ENCODE results near the gene SCPEP1.

Gene SCPEP1

DNA sequence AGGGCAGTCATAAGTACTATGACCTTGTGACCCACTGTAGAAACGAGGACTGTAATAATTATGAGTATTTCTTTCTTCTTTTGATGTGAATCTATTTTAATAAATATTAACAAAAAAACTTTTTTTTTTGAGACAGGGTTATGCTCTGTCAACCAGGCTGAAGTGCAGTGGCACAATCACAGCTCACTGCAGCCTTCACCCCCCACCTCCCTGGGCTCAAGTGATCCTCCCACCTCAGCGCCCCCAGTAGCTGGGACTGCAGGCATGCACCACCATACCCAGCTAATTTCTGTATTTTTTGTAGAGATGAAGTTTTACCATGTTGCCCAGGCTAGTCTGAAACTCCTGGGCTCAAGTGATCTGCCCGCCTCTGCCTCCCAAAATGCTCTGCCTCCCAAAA lies 32.6 kb downstream of the SCPEP1 start:
- Histone ChIP-seq H3K27me3 (ENCODE audit: low read length) (no peaks in the 10 kb centered on the region), H3F3A (ENCODE audit: insufficient read depth) (no peaks in the 10 kb centered on the region; the same call in 1 of the 2 replicates), H3K9me2 (replicated peaks; ENCODE audit: insufficient read depth, low read length) (no peaks in the 10 kb centered on the region), H3K27ac (ENCODE audit: low read depth, low read length) (no peak overlapping the region), H3K4me2 (ENCODE audit: low read depth, low read length, poor library complexity, severe bottlenecking) (no peak overlapping the region), H3K79me2 (ENCODE audit: insufficient read depth, low read length) (no peaks in the 10 kb centered on the region), H3K9me3 (ENCODE audit: insufficient read depth, low read length) (no peaks in the 10 kb centered on the region), H3K36me3 (ENCODE audit: low read length) (no peaks in the 10 kb centered on the region), H3K4me3 (ENCODE audit: insufficient read depth, low read length, poor library complexity, severe bottlenecking) (no peak overlapping the region), H2AFZ (ENCODE audit: low read depth, low read length, severe bottlenecking) (no peak overlapping the region), H4K20me1 (ENCODE audit: low read depth, low read length) (no peaks in the 10 kb centered on the region), H3K9ac (ENCODE audit: low read length) (no peak overlapping the region)
- TF ChIP-seq, protein P1, sequence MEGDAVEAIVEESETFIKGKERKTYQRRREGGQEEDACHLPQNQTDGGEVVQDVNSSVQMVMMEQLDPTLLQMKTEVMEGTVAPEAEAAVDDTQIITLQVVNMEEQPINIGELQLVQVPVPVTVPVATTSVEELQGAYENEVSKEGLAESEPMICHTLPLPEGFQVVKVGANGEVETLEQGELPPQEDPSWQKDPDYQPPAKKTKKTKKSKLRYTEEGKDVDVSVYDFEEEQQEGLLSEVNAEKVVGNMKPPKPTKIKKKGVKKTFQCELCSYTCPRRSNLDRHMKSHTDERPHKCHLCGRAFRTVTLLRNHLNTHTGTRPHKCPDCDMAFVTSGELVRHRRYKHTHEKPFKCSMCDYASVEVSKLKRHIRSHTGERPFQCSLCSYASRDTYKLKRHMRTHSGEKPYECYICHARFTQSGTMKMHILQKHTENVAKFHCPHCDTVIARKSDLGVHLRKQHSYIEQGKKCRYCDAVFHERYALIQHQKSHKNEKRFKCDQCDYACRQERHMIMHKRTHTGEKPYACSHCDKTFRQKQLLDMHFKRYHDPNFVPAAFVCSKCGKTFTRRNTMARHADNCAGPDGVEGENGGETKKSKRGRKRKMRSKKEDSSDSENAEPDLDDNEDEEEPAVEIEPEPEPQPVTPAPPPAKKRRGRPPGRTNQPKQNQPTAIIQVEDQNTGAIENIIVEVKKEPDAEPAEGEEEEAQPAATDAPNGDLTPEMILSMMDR (IDR thresholded peaks at IDR 0.05; ENCODE audit: insufficient read depth, low read length, poor library complexity, severe bottlenecking), result no peak

DNA sequence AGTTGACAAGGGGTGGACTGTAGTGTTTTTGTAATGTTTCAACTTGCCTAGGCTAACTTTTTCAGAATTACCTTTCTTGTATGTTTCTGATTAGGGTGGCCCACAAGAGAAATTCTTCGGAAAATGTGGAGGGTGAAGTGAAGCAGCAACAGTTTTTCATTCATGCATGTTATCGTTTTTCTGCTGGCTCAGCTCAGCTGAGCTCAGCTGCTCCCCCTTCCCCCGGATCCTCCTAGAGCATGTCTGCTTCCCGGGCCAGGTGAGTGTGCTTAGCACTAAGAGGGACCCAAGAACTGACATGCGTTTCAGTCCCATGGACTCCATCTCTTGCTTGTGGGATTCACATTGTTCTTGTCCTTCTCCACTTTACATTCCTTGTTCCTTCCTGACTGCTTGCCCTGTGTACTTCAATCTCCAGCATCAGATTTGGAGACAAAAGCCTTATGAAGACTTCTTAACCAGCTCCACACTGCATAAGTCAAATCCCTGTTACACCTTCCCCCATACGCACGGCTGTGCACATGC lies 33.6 kb downstream of the SCPEP1 start:
- no peaks in the 10 kb centered on the region for H3K79me2 ChIP-seq (ENCODE audit: insufficient read depth, low read length)
- TF ChIP-seq, protein P1 (IDR thresholded peaks at IDR 0.05; ENCODE audit: insufficient read depth, low read length, poor library complexity, severe bottlenecking), result no peak
- H3K9me3 ChIP-seq (ENCODE audit: insufficient read depth, low read length), result no peaks in the 10 kb centered on the region

DNA sequence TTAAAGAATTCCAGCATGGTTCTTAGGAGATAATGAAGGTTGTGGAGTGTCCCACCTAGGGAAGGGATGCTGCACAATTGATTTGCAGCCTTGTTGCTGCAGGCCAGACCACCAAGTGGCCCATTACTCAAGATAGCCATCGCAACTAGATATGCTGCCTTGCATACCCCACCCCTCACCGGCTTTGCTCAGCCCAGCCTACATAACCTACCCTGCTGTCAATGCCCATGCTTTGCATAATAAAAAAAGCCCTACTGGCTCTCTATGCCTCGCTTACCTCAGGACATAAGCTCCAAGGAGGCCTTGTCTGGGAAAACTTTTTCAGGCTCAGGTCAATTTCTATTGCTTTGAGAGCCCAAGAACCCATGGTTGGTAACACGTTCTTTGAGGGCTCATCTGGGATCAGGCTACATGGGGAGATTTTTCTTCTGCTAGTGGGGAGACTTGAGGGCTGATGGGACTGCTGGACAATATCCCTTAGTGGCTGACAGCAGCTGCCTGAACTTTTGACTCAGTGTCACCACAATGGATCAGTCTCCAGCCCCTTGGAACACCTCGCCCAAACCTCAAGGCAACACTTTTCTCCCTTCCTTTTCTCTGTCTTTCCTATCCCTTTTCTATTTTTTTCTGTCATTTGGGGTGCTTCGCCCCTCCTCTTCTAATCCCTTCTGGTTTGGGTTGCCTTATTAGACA lies 38.3 kb downstream of the SCPEP1 start:
- Histone ChIP-seq H3K79me2 (ENCODE audit: insufficient read depth, low read length) (no peaks in the 10 kb centered on the region), H2AFZ (ENCODE audit: low read depth, low read length, severe bottlenecking) (no peak overlapping the region), H3K4me3 (ENCODE audit: insufficient read depth, low read length, poor library complexity, severe bottlenecking) (no peak overlapping the region), H3F3A (ENCODE audit: insufficient read depth) (no peaks in the 10 kb centered on the region), H3K9me3 (ENCODE audit: insufficient read depth, low read length) (no peaks in the 10 kb centered on the region), H3K9me2 (replicated peaks; ENCODE audit: insufficient read depth, low read length) (no peaks in the 10 kb centered on the region), H3K27me3 (ENCODE audit: low read length) (no peaks in the 10 kb centered on the region), H3K9ac (ENCODE audit: low read length) (no peak overlapping the region), H3K36me3 (ENCODE audit: low read length) (no peaks in the 10 kb centered on the region), H3K4me2 (ENCODE audit: low read depth, low read length, poor library complexity, severe bottlenecking) (no peak overlapping the region), H4K20me1 (ENCODE audit: low read depth, low read length) (no peaks in the 10 kb centered on the region), H3K27ac (ENCODE audit: low read depth, low read length) (no peak overlapping the region)
- TF ChIP-seq, protein P1 (IDR thresholded peaks at IDR 0.05; ENCODE audit: insufficient read depth, low read length, poor library complexity, severe bottlenecking), result no peak
- TF ChIP-seq EZH2phosphoT487 (conservative IDR thresholded peaks at IDR 0.05; ENCODE audit: low read length), result no peak

More for the DNA sequence above, 33.6 kb downstream of the SCPEP1 start:
- H3K36me3 ChIP-seq (ENCODE audit: low read length), result no peaks in the 10 kb centered on the region
- H3K27ac ChIP-seq (ENCODE audit: low read depth, low read length), result no peak overlapping the region
- H3K27me3 ChIP-seq (ENCODE audit: low read length), result no peaks in the 10 kb centered on the region
- no peak overlapping the region for H3K4me3 ChIP-seq (ENCODE audit: insufficient read depth, low read length, poor library complexity, severe bottlenecking)
- H2AFZ ChIP-seq (ENCODE audit: low read depth, low read length, severe bottlenecking), result no peak overlapping the region
- H3K9me2 ChIP-seq (replicated peaks; ENCODE audit: insufficient read depth, low read length), result no peaks in the 10 kb centered on the region
- no peak overlapping the region for H3K9ac ChIP-seq (ENCODE audit: low read length)
- no peak overlapping the region for H3K4me2 ChIP-seq (ENCODE audit: low read depth, low read length, poor library complexity, severe bottlenecking)
- H3F3A ChIP-seq (ENCODE audit: insufficient read depth), result no peaks in the 10 kb centered on the region
- H4K20me1 ChIP-seq (ENCODE audit: low read depth, low read length), result no peaks in the 10 kb centered on the region

Data from SU-DHL-6 (cell line).